MM.1S (cell line): ENCODE results near the gene GLCE.

Experiments used
- DNase-seq: peaks from one replicate; pipeline ENCODE4 v3.0.0-alpha.2; 2015
- H2AFZ ChIP-seq: fragments of 300-600 bp; sonication (generic); 2 replicates; pipeline ENCODE4 v1.6.0; 2016; ENCODE audit warnings: antibody characterized with exemption, low read length
- H3F3A ChIP-seq: fragments of 300-600 bp; sonication (generic); 2 replicates; pipeline ENCODE4 v1.6.1; 2016; ENCODE audit warnings: mild to moderate bottlenecking, antibody characterized with exemption, low read length, moderate library complexity, mixed read lengths; ENCODE audit not compliant: insufficient read depth
- H3K27ac ChIP-seq: fragments of 300-600 bp; sonication (generic); 2 replicates; pipeline ENCODE4 v1.5.1; 2016; ENCODE audit warnings: mild to moderate bottlenecking, low read length
- H3K27me3 ChIP-seq: fragments of 300-600 bp; sonication (generic); replicated peaks from 2 replicates; pipeline ENCODE4 v1.6.0; 2016; ENCODE audit warnings: low read length; ENCODE audit not compliant: insufficient read depth
- H3K36me3 ChIP-seq: fragments of 300-600 bp; sonication (generic); replicated peaks from 2 replicates; pipeline ENCODE4 v1.6.1; 2016; ENCODE audit warnings: mild to moderate bottlenecking, low read length, mixed read lengths; ENCODE audit not compliant: insufficient read depth
- H3K4me1 ChIP-seq: fragments of 300-600 bp; sonication (generic); 2 replicates; pipeline ENCODE4 v1.6.1; 2016; ENCODE audit warnings: low read length, mixed read lengths
- H3K4me2 ChIP-seq: fragments of 300-600 bp; sonication (generic); 2 replicates; pipeline ENCODE4 v1.6.0; 2016; ENCODE audit warnings: low read depth, low read length
- H3K4me3 ChIP-seq: fragments of 300-600 bp; sonication (generic); 2 replicates; pipeline ENCODE4 v1.5.1; 2016; ENCODE audit warnings: low read length, mixed read lengths
- H3K79me2 ChIP-seq: fragments of 300-600 bp; sonication (generic); 2 replicates; pipeline ENCODE4 v1.6.1; 2016; ENCODE audit warnings: mixed run types, low read length, mixed read lengths
- H3K9ac ChIP-seq: fragments of 300-600 bp; sonication (generic); 2 replicates; pipeline ENCODE4 v1.6.1; 2016; ENCODE audit warnings: low read length, mixed read lengths
- H3K9me2 ChIP-seq: fragments of 300-600 bp; sonication (generic); replicated peaks from 2 replicates; pipeline ENCODE4 v1.6.1; 2016; ENCODE audit warnings: mild to moderate bottlenecking, low read length, mixed read lengths; ENCODE audit not compliant: insufficient read depth
- H3K9me3 ChIP-seq: fragments of 300-600 bp; sonication (generic); replicated peaks from 2 replicates; pipeline ENCODE4 v1.6.1; 2016; ENCODE audit warnings: mild to moderate bottlenecking, low read length, mixed read lengths; ENCODE audit not compliant: insufficient read depth
- H4K20me1 ChIP-seq: fragments of 300-600 bp; sonication (generic); 2 replicates; pipeline ENCODE4 v1.6.1; 2016; ENCODE audit warnings: mild to moderate bottlenecking, low read length, moderate library complexity, mixed read lengths; ENCODE audit not compliant: insufficient read depth
- EZH2 ChIP-seq: fragments of 300-600 bp; sonication (generic); optimal IDR thresholded peaks from 2 replicates; pipeline ENCODE3; 2017; ENCODE audit warnings: low read depth, mild to moderate bottlenecking, antibody characterized with exemption, low read length, mixed read lengths
- EZH2phosphoT487 ChIP-seq: fragments of 300-600 bp; sonication (generic); IDR thresholded peaks from 2 replicates; pipeline ENCODE4 v1.6.1; 2018; ENCODE audit warnings: antibody characterized with exemption, low read length
- TF ChIP-seq, protein P1 (sequence below): fragments of 300-600 bp; sonication (generic); IDR thresholded peaks from 2 replicates; pipeline ENCODE4 v1.5.1; 2016; ENCODE audit warnings: antibody characterized with exemption, low read length, mixed read lengths

Gene GLCE

DNA sequence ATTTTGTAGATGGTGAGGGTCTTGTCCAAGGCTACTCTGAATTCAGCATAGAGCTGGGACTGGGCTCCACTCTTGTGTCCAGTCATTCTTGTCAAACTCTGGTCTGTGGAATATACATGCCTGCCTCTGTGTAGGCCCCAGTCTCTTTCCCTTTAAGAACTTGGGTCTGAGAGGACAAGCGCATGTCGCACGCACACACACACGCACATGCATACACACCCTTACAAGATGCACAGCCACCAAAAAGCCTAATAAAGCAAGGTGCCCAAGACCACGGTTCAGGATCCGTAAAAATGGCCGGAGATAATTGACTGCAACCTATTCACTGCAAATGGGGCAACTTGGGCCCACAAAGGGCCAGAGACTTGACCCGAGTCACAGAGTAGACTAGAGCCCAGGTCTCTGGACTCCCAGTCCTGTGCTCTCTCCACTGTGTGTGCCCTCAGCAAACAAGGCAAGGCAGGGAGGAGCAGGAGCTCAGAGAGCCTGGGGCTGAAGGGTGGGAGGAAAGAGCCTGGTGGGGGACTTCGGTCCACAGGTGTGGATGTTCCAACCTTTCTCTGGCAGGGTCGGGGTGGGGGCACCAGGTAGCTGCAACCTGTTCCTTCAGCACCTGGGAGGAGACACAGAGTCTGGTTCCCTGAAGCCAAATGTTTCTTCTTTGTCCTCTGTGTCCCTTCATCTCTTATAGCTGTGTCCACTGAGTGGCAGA lies 137.4 kb downstream of the GLCE start:
- no peak overlapping the region for H2AFZ ChIP-seq

DNA sequence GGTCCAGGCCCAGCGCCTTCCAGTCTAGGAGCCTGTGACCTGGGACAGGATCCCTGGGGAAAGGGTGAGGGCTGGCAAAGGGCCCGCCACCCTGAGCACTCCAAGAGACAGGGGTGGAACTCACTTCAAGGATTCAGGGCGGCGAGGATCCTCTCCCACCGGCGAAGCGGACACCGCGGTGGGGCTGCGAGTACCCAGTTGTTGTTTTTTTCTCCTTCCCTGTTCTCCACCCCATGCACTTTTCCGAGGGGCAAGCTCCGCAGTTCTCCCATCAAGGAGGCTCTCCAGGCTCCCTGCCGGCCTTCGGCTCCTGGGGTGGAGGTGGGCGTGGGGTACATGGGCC lies 137.9 kb downstream of the GLCE start:
- Histone ChIP-seq H3K79me2 (no peaks in the 10 kb centered on the region), H3K27ac (no peak overlapping the region), H3F3A (no peaks in the 10 kb centered on the region), H3K4me1 (no peaks in the 10 kb centered on the region), H3K36me3 (no peaks in the 10 kb centered on the region), H3K9me3 (no peaks in the 10 kb centered on the region), H3K4me2 (peak overlapping the region; percentile 49; the same call in 1 of the 2 replicates), H3K9ac (no peak overlapping the region), H3K9me2 (no peaks in the 10 kb centered on the region), H2AFZ (no peak overlapping the region), H4K20me1 (no peaks in the 10 kb centered on the region), H3K4me3 (no peak overlapping the region), H3K27me3 (peaks cover 13% of the 10 kb centered on the region; the same call in 1 of the 2 replicates)
- TF ChIP-seq EZH2, result no peak
- TF ChIP-seq EZH2phosphoT487, result no peak
- no peak for DNase-seq

More for the DNA sequence above, 137.4 kb downstream of the GLCE start:
- H3K36me3 ChIP-seq, result no peaks in the 10 kb centered on the region
- H3F3A ChIP-seq, result no peaks in the 10 kb centered on the region
- H4K20me1 ChIP-seq, result no peaks in the 10 kb centered on the region
- no peaks in the 10 kb centered on the region for H3K4me1 ChIP-seq
- peaks cover 13% of the 10 kb centered on the region; the same call in 1 of the 2 replicates for H3K27me3 ChIP-seq
- H3K9me3 ChIP-seq, result no peaks in the 10 kb centered on the region
- DNase-seq, result no peak
- no peak overlapping the region for H3K9ac ChIP-seq
- H3K4me2 ChIP-seq, result no peak overlapping the region
- no peaks in the 10 kb centered on the region for H3K79me2 ChIP-seq
- H3K4me3 ChIP-seq, result no peak overlapping the region
- no peak for TF ChIP-seq EZH2
- TF ChIP-seq, protein P1, sequence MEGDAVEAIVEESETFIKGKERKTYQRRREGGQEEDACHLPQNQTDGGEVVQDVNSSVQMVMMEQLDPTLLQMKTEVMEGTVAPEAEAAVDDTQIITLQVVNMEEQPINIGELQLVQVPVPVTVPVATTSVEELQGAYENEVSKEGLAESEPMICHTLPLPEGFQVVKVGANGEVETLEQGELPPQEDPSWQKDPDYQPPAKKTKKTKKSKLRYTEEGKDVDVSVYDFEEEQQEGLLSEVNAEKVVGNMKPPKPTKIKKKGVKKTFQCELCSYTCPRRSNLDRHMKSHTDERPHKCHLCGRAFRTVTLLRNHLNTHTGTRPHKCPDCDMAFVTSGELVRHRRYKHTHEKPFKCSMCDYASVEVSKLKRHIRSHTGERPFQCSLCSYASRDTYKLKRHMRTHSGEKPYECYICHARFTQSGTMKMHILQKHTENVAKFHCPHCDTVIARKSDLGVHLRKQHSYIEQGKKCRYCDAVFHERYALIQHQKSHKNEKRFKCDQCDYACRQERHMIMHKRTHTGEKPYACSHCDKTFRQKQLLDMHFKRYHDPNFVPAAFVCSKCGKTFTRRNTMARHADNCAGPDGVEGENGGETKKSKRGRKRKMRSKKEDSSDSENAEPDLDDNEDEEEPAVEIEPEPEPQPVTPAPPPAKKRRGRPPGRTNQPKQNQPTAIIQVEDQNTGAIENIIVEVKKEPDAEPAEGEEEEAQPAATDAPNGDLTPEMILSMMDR, result no peak
- TF ChIP-seq EZH2phosphoT487, result no peak
- H3K27ac ChIP-seq, result no peak overlapping the region
- H3K9me2 ChIP-seq, result no peaks in the 10 kb centered on the region

DNA sequence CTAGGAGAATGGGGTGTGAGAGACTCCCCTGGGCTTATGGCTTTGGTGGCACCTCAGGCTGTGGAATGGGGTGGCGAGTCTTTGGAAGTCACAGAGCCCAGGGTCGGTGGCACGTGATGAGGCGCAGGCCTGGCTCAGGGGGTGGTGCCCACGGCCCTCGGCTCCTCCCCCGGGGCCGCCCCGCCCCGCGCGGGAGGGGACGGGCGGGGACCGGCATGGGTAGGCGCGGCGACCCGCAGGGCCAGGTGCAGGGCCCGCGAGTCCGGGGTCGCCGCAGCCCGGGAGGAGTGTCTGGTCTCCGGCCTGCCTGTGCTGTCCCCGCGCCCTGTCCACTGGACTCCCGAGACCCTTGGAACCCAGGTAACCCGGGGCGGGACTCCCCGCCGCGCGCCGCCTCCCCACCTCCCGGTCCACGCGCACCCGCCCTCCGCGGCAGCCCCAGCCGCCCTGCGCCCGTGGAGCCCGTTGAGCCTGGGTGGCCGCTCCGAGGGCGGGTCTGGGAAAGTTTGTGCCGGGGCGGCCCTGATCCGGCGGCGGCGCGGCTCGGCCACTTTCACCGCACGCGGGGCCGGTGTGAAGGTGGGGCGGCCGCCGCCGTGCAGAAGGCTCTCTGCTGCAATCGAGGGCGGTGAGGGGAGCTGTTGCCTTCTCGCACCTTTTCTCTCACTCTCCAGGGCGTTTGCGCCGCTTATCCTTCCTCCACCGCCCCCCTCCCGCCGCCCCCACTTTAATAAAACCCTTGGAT lies 138.4 kb downstream of the GLCE start, which contains the start of gene PAQR5:
PAQR5 (plus strand) TSS at position 216 of the 745 bp plus-strand sequence. CDS start 61,169 bp downstream, outside the sequence.
- Histone ChIP-seq H3K4me2 (peak within 1 kb of the TSS; percentile 49; the same call in 1 of the 2 replicates), H3K9ac (no peak within 1 kb of the TSS), H3F3A (no peaks in the 10 kb centered on the region), H3K9me2 (no peaks in the 10 kb centered on the region), H3K79me2 (no peaks in the 10 kb centered on the region), H3K27ac (no peak within 1 kb of the TSS), H3K9me3 (no peaks in the 10 kb centered on the region), H3K36me3 (no peaks in the 10 kb centered on the region), H2AFZ (no peak within 1 kb of the TSS), H3K4me1 (no peaks in the 10 kb centered on the region), H3K4me3 (peak within 1 kb of the TSS; percentile 43), H3K27me3 (peaks cover 13% of the 10 kb centered on the region; the same call in 1 of the 2 replicates), H4K20me1 (no peaks in the 10 kb centered on the region)
- no peak for TF ChIP-seq EZH2phosphoT487
- TF ChIP-seq, protein P1, result no peak
- TF ChIP-seq EZH2, result no peak
- no peak for DNase-seq
